PFSK-1 (cell line): ENCODE results near the gene NRROS.

Source experiments
- POLR2AphosphoS5 ChIP-seq: IDR thresholded peaks from 2 replicates; pipeline ENCODE4 v1.6.1; 2012; ENCODE audit warnings: low read depth, mild to moderate bottlenecking, control low read depth, low read length, moderate library complexity
- TAF1 ChIP-seq: IDR thresholded peaks from 2 replicates; pipeline ENCODE4 v1.6.1; 2012; ENCODE audit warnings: low read length, control low read depth, borderline replicate concordance; ENCODE audit not compliant: insufficient read depth
- TF ChIP-seq, protein P1 (sequence below), 2 experiments: IDR thresholded peaks; 2 replicates each; pipeline versions ENCODE4 v1.6.1 to v1.8.0; 2011 to 2012; ENCODE audit warnings: low read depth in 2 of 2, low read length in 2 of 2, control low read depth in 1 of 2, inconsistent platforms in 1 of 2, mild to moderate bottlenecking in 1 of 2, moderate library complexity in 1 of 2; ENCODE audit not compliant: insufficient read depth in 1 of 2

DNA sequence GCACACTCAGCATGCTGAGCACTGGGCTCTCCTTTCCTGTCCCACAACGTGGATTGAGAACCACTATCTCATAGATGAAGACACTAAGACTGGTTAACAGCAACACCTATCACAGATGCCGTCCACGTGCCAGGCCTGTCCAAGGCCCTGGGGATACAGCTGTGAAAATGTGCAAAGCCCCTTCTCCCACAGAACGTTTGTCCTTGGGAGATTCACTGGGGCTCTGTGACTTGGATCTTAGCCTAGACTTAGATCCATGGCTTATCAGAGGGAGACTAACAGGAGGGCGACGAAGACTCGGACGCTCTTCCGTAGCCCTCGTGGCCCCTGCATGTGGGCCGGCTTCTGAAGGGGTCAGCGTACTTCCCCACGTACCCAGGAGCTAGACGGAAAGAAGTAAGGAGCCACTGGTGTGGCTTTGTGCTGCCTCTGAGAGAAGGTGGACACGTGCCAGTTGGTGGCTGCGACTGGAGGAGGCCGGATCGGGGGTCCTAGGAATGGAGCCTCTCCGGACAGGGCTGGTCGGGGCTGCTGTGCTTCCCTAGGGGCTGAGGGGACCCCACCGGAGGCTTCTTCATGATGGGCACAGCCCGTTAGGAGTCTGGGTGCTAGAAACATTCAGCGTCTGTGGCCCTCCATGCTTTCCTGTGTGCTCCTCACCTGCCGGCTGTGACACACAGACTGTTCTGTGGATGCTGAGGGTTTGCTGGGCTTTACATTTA, 964 bp downstream of the NRROS start:
- TF ChIP-seq, protein P1, sequence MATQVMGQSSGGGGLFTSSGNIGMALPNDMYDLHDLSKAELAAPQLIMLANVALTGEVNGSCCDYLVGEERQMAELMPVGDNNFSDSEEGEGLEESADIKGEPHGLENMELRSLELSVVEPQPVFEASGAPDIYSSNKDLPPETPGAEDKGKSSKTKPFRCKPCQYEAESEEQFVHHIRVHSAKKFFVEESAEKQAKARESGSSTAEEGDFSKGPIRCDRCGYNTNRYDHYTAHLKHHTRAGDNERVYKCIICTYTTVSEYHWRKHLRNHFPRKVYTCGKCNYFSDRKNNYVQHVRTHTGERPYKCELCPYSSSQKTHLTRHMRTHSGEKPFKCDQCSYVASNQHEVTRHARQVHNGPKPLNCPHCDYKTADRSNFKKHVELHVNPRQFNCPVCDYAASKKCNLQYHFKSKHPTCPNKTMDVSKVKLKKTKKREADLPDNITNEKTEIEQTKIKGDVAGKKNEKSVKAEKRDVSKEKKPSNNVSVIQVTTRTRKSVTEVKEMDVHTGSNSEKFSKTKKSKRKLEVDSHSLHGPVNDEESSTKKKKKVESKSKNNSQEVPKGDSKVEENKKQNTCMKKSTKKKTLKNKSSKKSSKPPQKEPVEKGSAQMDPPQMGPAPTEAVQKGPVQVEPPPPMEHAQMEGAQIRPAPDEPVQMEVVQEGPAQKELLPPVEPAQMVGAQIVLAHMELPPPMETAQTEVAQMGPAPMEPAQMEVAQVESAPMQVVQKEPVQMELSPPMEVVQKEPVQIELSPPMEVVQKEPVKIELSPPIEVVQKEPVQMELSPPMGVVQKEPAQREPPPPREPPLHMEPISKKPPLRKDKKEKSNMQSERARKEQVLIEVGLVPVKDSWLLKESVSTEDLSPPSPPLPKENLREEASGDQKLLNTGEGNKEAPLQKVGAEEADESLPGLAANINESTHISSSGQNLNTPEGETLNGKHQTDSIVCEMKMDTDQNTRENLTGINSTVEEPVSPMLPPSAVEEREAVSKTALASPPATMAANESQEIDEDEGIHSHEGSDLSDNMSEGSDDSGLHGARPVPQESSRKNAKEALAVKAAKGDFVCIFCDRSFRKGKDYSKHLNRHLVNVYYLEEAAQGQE (IDR thresholded peaks at IDR 0.05; ENCODE audit: insufficient read depth in 1 of 2, low read depth in 2 of 2, low read length in 2 of 2) = no peak
- TF ChIP-seq TAF1 (no peak), POLR2AphosphoS5 (no peak)
